GM18507 (cell line): ENCODE data around the gene IGF2BP3.

ENCODE experiments used
- DNase-seq: peaks from one replicate; pipeline ENCODE4 v3.0.0; 2011; ENCODE audit warnings: low read depth; ENCODE audit not compliant: insufficient read length; ENCODE audit errors: extremely low spot score
- FAIRE-seq: peaks from 2 replicates; lab custom pipeline; 2011; peaks lifted over from hg19 to GRCh38; lab: Jason Lieb, UNC

The IGF2BP3 gene

GRCh38 chr7:23349484-23350157 lies 120.7 kb downstream of the IGF2BP3 start:
- DNase-seq (no peak), FAIRE-seq (no peak)

- no peak for FAIRE-seq
- DNase-seq, result no peak
Observed at GRCh38 chr7:23347682-23348180, 122.6 kb downstream of the IGF2BP3 start.

DNA sequence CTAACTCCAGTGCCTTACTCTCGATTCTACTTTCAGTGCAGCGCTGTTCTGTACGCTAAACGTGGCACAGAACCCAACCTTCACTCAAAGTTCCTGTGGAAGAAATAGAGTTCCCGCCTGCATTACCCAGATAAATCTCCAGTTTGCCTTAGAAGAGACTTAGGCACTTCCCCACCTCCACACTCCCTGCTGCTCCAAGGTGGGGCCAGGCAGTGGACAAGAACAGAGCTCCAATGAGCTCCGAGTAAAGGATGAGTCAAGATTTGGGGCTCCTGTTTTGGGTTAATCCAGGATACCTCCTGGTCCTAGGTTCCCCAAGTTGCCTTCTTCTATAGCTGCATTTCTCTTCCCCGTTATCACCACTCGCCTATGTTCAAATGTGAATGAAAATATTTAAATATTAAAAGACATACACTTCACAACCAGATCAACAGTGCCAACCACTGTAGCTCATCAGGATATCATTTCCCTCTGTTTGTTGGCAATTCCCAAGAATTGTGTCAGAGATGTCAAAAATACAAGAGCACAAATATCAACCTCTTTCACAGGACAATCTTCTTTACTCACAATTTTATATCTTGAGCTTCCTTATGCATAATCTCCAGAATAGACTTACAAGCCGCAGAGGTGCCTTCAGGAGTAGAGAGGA lies 123.1 kb downstream of the IGF2BP3 start:
- DNase-seq, result no peak
- no peak for FAIRE-seq

DNA sequence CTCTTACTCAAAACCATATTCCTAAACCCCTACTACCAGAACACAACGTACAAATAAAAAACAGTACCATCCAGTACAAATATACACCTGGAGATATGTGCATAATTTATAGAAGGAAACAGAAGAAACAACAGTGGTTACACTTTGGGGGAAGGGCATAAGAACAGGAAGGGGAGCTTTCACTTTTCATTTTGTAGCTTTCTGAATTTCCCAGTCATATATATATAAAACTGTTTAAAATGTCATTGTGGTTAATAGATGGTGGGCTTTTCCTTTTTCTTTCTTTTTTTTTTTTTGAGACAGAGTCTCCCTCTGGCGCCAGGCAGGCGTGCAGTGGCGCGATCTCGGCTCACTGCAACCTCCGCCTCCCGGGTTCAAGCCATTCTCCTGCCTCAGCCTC lies 124.0 kb downstream of the IGF2BP3 start:
- DNase-seq (no peak), FAIRE-seq (peak; percentile 26)

GRCh38 chr7:23345601-23346000 lies 124.7 kb downstream of the IGF2BP3 start:
- FAIRE-seq, result no peak
- DNase-seq, result no peak

DNA sequence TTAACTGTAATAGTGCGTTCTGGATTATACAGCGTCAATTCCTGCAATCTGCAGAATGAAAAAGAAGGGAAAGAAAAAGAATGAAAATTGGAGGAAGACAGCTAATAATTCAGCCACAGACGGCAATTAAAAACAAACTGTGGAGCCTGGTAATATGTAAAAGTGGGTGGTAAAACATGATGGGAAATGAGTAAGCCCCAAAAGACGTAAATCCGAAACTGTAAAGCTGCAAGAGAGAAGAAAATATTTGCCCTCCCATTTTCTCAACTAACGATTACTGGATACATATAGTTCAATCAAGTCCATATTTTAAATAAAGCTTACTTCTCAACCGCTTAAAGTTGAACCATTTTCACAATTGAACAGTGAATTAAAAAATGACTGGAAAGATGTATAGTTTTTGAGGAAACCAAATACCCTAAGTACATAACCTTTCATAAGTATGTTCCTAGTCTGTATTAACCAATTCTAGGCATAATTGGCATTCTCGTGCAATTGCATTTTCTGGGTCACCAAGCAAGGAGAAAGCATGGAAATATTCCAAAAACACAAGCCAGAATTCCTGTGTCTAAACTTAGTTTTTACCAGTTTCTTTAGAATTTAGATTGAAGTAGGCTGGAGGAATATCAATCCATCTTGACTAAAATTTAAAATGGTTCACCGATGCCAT lies 126.3 kb downstream of the IGF2BP3 start:
- FAIRE-seq, result no peak
- no peak for DNase-seq

DNA sequence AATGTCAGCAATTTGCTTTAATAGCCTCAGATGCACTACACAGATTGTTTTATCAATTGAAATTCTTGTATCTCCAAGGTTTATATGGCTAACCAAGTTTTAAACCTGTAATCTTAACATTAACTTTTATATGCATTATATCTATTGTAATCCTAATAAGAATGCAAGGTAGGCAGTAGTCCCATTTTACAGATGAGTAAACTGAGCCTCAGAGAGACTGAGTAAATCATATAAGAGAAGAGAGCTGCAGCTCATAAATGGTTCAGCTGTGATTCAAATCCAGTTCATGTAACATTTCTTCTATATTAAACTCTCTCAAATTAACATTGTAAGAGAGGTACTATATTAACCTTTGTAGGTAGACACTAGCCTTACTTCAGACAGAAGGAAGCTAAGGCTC lies 127.2 kb downstream of the IGF2BP3 start:
- DNase-seq (no peak), FAIRE-seq (no peak)

GRCh38 chr7:23341846-23342598 lies 128.3 kb downstream of the IGF2BP3 start:
- FAIRE-seq (no peak), DNase-seq (no peak)

DNA sequence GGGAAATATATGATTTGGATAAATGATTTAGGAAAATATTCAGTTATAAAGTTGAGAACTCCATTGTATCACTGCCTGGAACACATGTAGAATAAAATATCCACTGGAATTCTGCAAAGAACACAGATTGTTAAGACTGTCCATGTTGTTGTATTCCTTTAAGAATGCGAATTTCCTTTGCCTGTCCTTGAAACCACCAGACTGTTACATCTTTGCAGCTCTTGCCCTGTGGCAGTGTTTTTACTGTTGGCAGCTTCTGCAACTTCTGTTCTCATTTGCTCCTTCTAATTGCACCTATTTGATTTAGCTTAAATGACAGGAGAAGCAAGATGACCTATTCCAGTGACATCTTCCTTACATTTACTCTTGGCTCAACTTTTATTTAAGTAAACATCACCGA lies 131.4 kb downstream of the IGF2BP3 start:
- DNase-seq, result no peak
- no peak for FAIRE-seq

- FAIRE-seq, result no peak
- DNase-seq, result no peak
Observed at GRCh38 chr7:23338439-23338838, 131.9 kb downstream of the IGF2BP3 start.

- FAIRE-seq (no peak), DNase-seq (no peak)
Observed at GRCh38 chr7:23337374-23337773, 132.9 kb downstream of the IGF2BP3 start.

DNA sequence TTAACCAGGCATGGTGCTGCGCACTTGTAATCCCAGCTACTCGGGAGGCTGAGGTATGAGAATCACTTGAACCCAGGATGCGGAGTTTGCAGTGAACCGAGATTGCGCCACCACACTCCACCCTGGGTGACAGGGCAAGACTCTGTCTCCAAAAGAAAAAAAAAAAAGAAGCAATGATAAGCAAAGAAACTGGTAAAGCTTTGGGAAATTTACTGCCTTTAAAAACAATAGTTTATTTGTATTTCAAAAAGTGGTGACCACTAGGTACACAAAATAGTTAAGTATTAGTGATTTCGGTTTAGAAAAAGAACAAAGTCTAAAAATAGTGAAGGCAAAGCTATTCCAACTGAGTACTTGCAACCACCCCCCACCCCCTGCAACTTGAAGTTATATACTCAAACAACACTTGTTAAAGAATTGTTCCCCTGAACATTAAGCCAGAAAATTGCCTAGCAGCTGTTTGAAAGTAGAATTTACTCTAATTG lies 133.4 kb downstream of the IGF2BP3 start:
- DNase-seq, result no peak
- FAIRE-seq, result no peak

DNA sequence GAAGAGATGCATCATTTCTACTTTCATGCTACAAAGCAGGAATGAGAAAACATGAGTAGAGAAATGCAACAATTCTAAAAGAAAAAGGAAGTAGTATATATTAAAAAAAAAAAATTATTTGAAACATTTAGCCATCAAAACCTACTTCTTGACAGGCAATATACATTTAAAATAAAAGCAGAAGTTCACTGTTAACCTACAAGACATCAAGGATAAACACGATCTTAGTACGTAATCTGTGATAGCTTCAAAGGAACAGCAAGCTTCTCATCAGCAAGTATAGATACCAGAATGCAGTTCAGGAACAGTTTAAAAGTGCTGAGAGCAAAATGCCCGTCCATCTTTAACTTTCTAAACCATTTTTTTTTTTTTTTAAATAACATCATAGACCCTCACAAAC lies 134.2 kb downstream of the IGF2BP3 start:
- FAIRE-seq (no peak), DNase-seq (no peak)

DNA sequence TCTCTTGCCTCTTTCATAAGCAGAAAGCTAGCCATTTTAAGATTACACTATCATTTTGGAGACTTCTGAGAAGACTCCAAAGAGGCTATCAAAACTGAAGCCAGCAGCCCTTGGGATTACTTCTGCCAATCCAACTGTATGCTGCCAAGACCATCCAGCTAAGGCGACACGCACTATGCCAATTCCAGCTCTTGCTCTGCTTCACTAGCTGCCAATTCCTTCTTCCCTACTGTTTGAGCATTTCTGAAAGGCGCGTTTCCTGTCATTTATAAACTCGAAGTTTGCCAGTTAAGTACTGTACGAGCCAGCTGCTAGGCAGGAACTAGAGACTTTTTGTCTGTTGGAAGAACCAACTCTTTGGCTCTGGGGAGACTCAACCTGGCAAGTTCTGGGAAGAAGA lies 134.7 kb downstream of the IGF2BP3 start:
- no peak for FAIRE-seq
- DNase-seq, result no peak

- FAIRE-seq (no peak), DNase-seq (no peak)
Observed at GRCh38 chr7:23335136-23335535, 135.2 kb downstream of the IGF2BP3 start.

- FAIRE-seq (no peak), DNase-seq (no peak)
Observed at GRCh38 chr7:23334482-23335056, 135.7 kb downstream of the IGF2BP3 start.

GRCh38 chr7:23333671-23334246 lies 136.5 kb downstream of the IGF2BP3 start:
- FAIRE-seq, result no peak
- no peak for DNase-seq

GRCh38 chr7:23332910-23333612 lies 137.2 kb downstream of the IGF2BP3 start:
- FAIRE-seq (no peak), DNase-seq (no peak)

GRCh38 chr7:23332193-23332592 lies 138.1 kb downstream of the IGF2BP3 start:
- FAIRE-seq (no peak), DNase-seq (no peak)
